HepG2 (cell line): ENCODE measurements around the gene DIP2C. TPM values are rescaled to one million over a fixed set of nuclear protein-coding genes. Genes with fewer than 3 reads are reported as not detected.

Source experiments
- ATAC-seq: fragments of 200-7000 bp; cut with Tn5 transposase; 3 replicates; pipeline ENCODE4 v1.9.1; 2020; ENCODE audit warnings: mild to moderate bottlenecking, moderate library complexity
- BruUV-seq: library from RNA; stranded (reverse); fragments of 400-500 nt; replicated peaks from 2 replicates; lab custom pipeline; 2021; lab: Mats Ljungman, UMichigan
- CTCF ChIA-PET: fragments of 300-600 bp; formaldehyde crosslinking; extraction: SDS; loops from one replicate; lab custom pipeline; 2021; ENCODE audit warnings: low total read pairs, inconsistent platforms, low intra/inter-chr PET ratio; lab: Yijun Ruan, JAX
- POLR2A ChIA-PET: fragments of 350-600 bp; sonication (Branson Sonifier 250); formaldehyde crosslinking; loops from one replicate; lab custom pipeline; 2020; ENCODE audit warnings: antibody characterized with exemption, inconsistent platforms; lab: Yijun Ruan, JAX
- DNase-seq: peaks from one replicate; pipeline ENCODE4 v3.0.0-alpha.2; 2015; ENCODE audit warnings: low spot score
- FAIRE-seq: peaks from 3 replicates; lab custom pipeline; 2011; peaks lifted over from hg19 to GRCh38; lab: Jason Lieb, UNC
- H2AFZ ChIP-seq: one replicate; pipeline ENCODE4 v1.6.1; 2011; ENCODE audit warnings: low read length, inconsistent platforms
- H3K27ac ChIP-seq: fragments of 300-600 bp; 3 replicates; pipeline ENCODE4 v1.8.0; 2011; ENCODE audit warnings: mixed run types, mild to moderate bottlenecking, mixed read lengths, low read length, inconsistent platforms; ENCODE audit not compliant: insufficient read depth; ENCODE audit errors: extremely low read length
- H3K27me3 ChIP-seq, 2 experiments: fragments of 200-600 bp in 1 of 2; 2 replicates in 1 of 2; 3 replicates in 1 of 2; pipeline versions ENCODE4 v1.6.0 to v1.8.0; 2011; ENCODE audit warnings: low read length in 2 of 2, mild to moderate bottlenecking in 2 of 2, moderate library complexity in 2 of 2, inconsistent platforms in 1 of 2; ENCODE audit not compliant: insufficient read depth in 2 of 2, control insufficient read depth in 1 of 2
- H3K36me3 ChIP-seq, 2 experiments: fragments of 200-600 bp in 1 of 2; replicated peaks in 1 of 2; 2 replicates in 1 of 2; 3 replicates in 1 of 2; pipeline versions ENCODE4 v1.5.1 to v1.8.0; 2011; ENCODE audit warnings: low read length in 2 of 2, inconsistent platforms in 1 of 2; ENCODE audit not compliant: insufficient read depth in 2 of 2, control insufficient read depth in 1 of 2
- H3K4me1 ChIP-seq: 2 replicates; pipeline ENCODE4 v1.5.1; 2012; ENCODE audit warnings: low read length, inconsistent platforms; ENCODE audit not compliant: insufficient read depth
- H3K4me2 ChIP-seq: 2 replicates; pipeline ENCODE4 v1.6.0; 2011; ENCODE audit warnings: low read depth, low read length, inconsistent platforms
- H3K4me3 ChIP-seq, 3 experiments: fragments of 200-600 bp in 1 of 3; sonication (generic), shearing (Covaris generic) in 1 of 3; replicated peaks in 1 of 3; 2 replicates each; pipeline ENCODE4 v1.5.1; 2011 to 2016; ENCODE audit warnings: low read length in 3 of 3, inconsistent platforms in 2 of 3, low read depth in 2 of 3, mild to moderate bottlenecking in 2 of 3, control low read depth in 1 of 3, mixed read lengths in 1 of 3; ENCODE audit not compliant: insufficient read depth in 1 of 3
- H3K79me2 ChIP-seq: one replicate; pipeline ENCODE4 v1.6.1; 2011; ENCODE audit warnings: low read length, inconsistent platforms; ENCODE audit not compliant: insufficient read depth
- H3K9ac ChIP-seq: 2 replicates; pipeline ENCODE4 v1.6.0; 2011; ENCODE audit warnings: mild to moderate bottlenecking, low read depth, low read length, inconsistent platforms; ENCODE audit not compliant: insufficient read depth
- H3K9me3 ChIP-seq: 2 replicates; pipeline ENCODE4 v1.5.1; 2012; ENCODE audit warnings: mild to moderate bottlenecking, low read length
- H4K20me1 ChIP-seq: 2 replicates; pipeline ENCODE4 v1.6.0; 2011; ENCODE audit warnings: inconsistent platforms, mild to moderate bottlenecking, low read length, moderate library complexity; ENCODE audit not compliant: insufficient read depth
- DNMT3B ChIP-seq: conservative IDR thresholded peaks from 2 replicates; pipeline ENCODE4 v1.6.1; 2016; ENCODE audit warnings: missing biosample characterization, control low read depth
- GPN1 ChIP-seq: sonication (generic); formaldehyde crosslinking; IDR thresholded peaks from 2 replicates; pipeline ENCODE4 v1.5.1; 2020; ENCODE audit warnings: missing genetic modification reagents, borderline replicate concordance
- MATR3 ChIP-seq: sonication (generic); formaldehyde crosslinking; IDR thresholded peaks from 2 replicates; pipeline ENCODE4 v1.4.0; 2020; ENCODE audit warnings: missing genetic modification reagents
- MBNL3 ChIP-seq: fragments of 250-450 bp; sonication (Bioruptor Pico); conservative IDR thresholded peaks from 2 replicates; pipeline ENCODE4 v1.8.0; 2022; ENCODE audit warnings: mild to moderate bottlenecking, inconsistent platforms
- NFE2 ChIP-seq: sonication (generic); formaldehyde crosslinking; IDR thresholded peaks from 2 replicates; pipeline ENCODE4 v1.4.0; 2020; ENCODE audit warnings: missing genetic modification reagents
- RARG ChIP-seq: sonication (generic); formaldehyde crosslinking; IDR thresholded peaks from 2 replicates; pipeline ENCODE4 v1.4.0; 2020; ENCODE audit warnings: low read depth, mild to moderate bottlenecking, missing genetic modification reagents
- ZFP82 ChIP-seq: sonication (generic); formaldehyde crosslinking; IDR thresholded peaks from 2 replicates; pipeline ENCODE4 v1.5.1; 2020; ENCODE audit warnings: mild to moderate bottlenecking, missing genetic modification reagents, borderline replicate concordance
- ZNF225 ChIP-seq: sonication (generic); formaldehyde crosslinking; IDR thresholded peaks from 2 replicates; pipeline ENCODE4 v1.4.0; 2020; ENCODE audit warnings: mild to moderate bottlenecking, missing genetic modification reagents
- ZNF430 ChIP-seq: sonication (generic); formaldehyde crosslinking; IDR thresholded peaks from 2 replicates; pipeline ENCODE4 v1.9.0; 2021; ENCODE audit warnings: mild to moderate bottlenecking, missing genetic modification reagents
- ZNF557 ChIP-seq: sonication (generic); formaldehyde crosslinking; IDR thresholded peaks from 2 replicates; pipeline ENCODE4 v1.4.0; 2020; ENCODE audit warnings: missing genetic modification reagents
- ZNF678 ChIP-seq: sonication (generic); formaldehyde crosslinking; IDR thresholded peaks from 2 replicates; pipeline ENCODE4 v1.4.0; 2020; ENCODE audit warnings: mild to moderate bottlenecking, missing genetic modification reagents
- WGBS: methylation state at CpG from one replicate; pipeline ENCODE4 v1.1.6; 2017; ENCODE audit warnings: low lambda C conversion rate; 5-methylcytosine and 5-hydroxymethylcytosine counted together
- in situ Hi-C: cut with HindIII; loops from 2 replicates; pipeline ENCODE4 v1.10.0; 2017; ENCODE audit warnings: low pct_unique_long_range_greater_than_20kb; ENCODE audit not compliant: extremely low pct_ligation_motif_present
- intact Hi-C: fragments of 100-400 bp; cut with micrococcal nuclease; formaldehyde crosslinking; loops from one replicate; pipeline ENCODE4 v1.10.0; 2022; ENCODE audit not compliant: unreplicated experiment
- polyA plus RNA-seq, 8 experiments: library from polyadenylated mRNA; depleted of rRNA in 3 of 8; stranded (reverse) in 7 of 8; unstranded in 1 of 8; fragments of >200 nt; fragmentation: Illumina TruSeq in 4 of 8; extraction: Trizol in 4 of 8; gene quantifications; 2 replicates each; pipeline versions ENCODE4 v1.2.1 to v1.2.3, GENCODE V29; 2011 to 2016; ENCODE audit warnings: low read depth in 4 of 8, missing spikeins in 1 of 8, mixed read lengths in 1 of 8; ENCODE audit not compliant: insufficient read depth in 1 of 8
- total RNA-seq, 5 experiments: library from RNA; depleted of rRNA; stranded (reverse); fragments of >200 nt; fragmentation: Illumina TruSeq; extraction: Trizol; gene quantifications; 2 replicates each; pipeline ENCODE4 v1.2.3, GENCODE V29; 2016; ENCODE audit warnings: low read depth in 1 of 5
- TF ChIP-seq, protein P1 (sequence below): sonication (generic); formaldehyde crosslinking; IDR thresholded peaks from 2 replicates; pipeline ENCODE4 v1.9.0; 2021; ENCODE audit warnings: missing genetic modification reagents, mild to moderate bottlenecking, borderline replicate concordance
- TF ChIP-seq, protein P2 (sequence below): sonication (generic); formaldehyde crosslinking; conservative IDR thresholded peaks from 2 replicates; pipeline ENCODE4 v1.4.0; 2020; ENCODE audit warnings: missing genetic modification reagents
- TF ChIP-seq, protein P3 (sequence below): sonication (generic); formaldehyde crosslinking; IDR thresholded peaks from 2 replicates; pipeline ENCODE4 v1.4.0; 2020; ENCODE audit warnings: missing genetic modification reagents

DIP2C gene
- total and polyA plus RNA-seq, 2 of the 13 experiments (the other 11 are each of a cell fraction or from before 2014, with no cell fraction given): 2.2 to 2.7 TPM

DNA sequence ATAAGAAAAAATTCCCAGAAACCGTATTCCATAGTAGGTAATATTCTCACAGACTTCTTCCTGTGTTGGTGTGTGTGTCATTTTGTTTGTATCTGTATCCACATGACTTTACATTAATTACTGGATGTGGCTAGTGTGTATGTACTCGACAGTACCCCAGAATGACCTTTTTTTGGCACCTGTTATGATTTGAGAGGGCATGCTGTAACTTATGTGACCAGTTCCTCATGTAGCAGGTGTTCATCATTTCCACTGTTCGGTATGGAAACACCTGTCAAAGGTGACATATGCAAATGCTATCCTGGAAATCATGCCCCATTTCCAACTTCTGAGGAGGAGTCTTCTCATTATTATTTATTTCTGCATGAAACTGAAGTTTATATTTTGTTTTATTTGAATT is 464.9 kb downstream of the DIP2C start:
- POLR2A ChIA-PET: no interaction called here
- H3K4me2 ChIP-seq: no peak overlapping the region
- TF ChIP-seq ZNF557 (CRISPR knock-in tag) (no peak), MATR3 (no peak), ZNF430 (no peak), ZNF225 (CRISPR knock-in tag) (no peak), MBNL3 (CRISPR knock-in tag) (no peak), ZNF678 (no peak), ZFP82 (CRISPR knock-in tag) (no peak), NFE2 (no peak), GPN1 (CRISPR knock-in tag) (no peak), RARG (CRISPR knock-in tag) (no peak), DNMT3B (no peak)
- TF ChIP-seq, protein P1, sequence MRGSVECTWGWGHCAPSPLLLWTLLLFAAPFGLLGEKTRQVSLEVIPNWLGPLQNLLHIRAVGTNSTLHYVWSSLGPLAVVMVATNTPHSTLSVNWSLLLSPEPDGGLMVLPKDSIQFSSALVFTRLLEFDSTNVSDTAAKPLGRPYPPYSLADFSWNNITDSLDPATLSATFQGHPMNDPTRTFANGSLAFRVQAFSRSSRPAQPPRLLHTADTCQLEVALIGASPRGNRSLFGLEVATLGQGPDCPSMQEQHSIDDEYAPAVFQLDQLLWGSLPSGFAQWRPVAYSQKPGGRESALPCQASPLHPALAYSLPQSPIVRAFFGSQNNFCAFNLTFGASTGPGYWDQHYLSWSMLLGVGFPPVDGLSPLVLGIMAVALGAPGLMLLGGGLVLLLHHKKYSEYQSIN (CRISPR knock-in tag): no peak
- TF ChIP-seq, protein P2, sequence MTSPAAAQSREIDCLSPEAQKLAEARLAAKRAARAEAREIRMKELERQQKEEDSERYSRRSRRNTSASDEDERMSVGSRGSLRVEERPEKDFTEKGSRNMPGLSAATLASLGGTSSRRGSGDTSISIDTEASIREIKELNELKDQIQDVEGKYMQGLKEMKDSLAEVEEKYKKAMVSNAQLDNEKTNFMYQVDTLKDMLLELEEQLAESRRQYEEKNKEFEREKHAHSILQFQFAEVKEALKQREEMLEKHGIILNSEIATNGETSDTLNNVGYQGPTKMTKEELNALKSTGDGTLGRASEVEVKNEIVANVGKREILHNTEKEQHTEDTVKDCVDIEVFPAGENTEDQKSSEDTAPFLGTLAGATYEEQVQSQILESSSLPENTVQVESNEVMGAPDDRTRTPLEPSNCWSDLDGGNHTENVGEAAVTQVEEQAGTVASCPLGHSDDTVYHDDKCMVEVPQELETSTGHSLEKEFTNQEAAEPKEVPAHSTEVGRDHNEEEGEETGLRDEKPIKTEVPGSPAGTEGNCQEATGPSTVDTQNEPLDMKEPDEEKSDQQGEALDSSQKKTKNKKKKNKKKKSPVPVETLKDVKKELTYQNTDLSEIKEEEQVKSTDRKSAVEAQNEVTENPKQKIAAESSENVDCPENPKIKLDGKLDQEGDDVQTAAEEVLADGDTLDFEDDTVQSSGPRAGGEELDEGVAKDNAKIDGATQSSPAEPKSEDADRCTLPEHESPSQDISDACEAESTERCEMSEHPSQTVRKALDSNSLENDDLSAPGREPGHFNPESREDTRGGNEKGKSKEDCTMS (CRISPR knock-in tag): no peak
- TF ChIP-seq, protein P3, sequence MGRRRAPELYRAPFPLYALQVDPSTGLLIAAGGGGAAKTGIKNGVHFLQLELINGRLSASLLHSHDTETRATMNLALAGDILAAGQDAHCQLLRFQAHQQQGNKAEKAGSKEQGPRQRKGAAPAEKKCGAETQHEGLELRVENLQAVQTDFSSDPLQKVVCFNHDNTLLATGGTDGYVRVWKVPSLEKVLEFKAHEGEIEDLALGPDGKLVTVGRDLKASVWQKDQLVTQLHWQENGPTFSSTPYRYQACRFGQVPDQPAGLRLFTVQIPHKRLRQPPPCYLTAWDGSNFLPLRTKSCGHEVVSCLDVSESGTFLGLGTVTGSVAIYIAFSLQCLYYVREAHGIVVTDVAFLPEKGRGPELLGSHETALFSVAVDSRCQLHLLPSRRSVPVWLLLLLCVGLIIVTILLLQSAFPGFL (CRISPR knock-in tag): no peak
- TF ChIP-seq, all 625 proteins: peak for 0
- ATAC-seq: no peak
- Histone ChIP-seq H3K9ac (no peak overlapping the region), H3K4me1 (peaks cover 6% of the 10 kb centered on the region; the same call in 1 of the 2 replicates), H2AFZ (no peak overlapping the region), H3K9me3 (no peaks in the 10 kb centered on the region), H3K79me2 (no peaks in the 10 kb centered on the region), H4K20me1 (no peaks in the 10 kb centered on the region), H3K36me3 (peaks cover 0 to 2% of the 10 kb centered on the region in 2 experiments; a peak in 2 of 5 replicates), H3K4me3 (no peak overlapping the region), H3K27me3 (no peaks in the 10 kb centered on the region), H3K27ac (no peak overlapping the region)
- in situ Hi-C loops (no loop called here), intact Hi-C loops (no loop called here)
- DNase-seq: no peak
- CTCF ChIA-PET: no interaction called here
- WGBS: 89% methylated on average over 3 of the region's 3 CpGs
- no TSS peak for BruUV-seq
- FAIRE-seq: no peak
